Epithelial cell of esophagus (primary cell): Measurements from ENCODE around the gene SPPL3.
"Not testable (repeated sequence)": the region's sequence is repeated elsewhere in the genome, so short reads cannot be mapped to it uniquely, and the experiment has no call there.

Experiments
- DNase-seq: peaks from one replicate; pipeline ENCODE4 v3.0.0; 2010; ENCODE audit warnings: low read depth
- H3K4me3 ChIP-seq: 2 replicates; pipeline ENCODE4 v1.5.1; 2011; ENCODE audit warnings: mild to moderate bottlenecking, low read length, control low read depth
- TF ChIP-seq, protein P1 (sequence below): IDR thresholded peaks from 2 replicates; pipeline ENCODE4 v1.5.1; 2011; ENCODE audit warnings: low read depth, mild to moderate bottlenecking, low read length, control low read depth, inconsistent platforms; ENCODE audit not compliant: insufficient read depth; ENCODE audit errors: missing control alignments

SPPL3 gene

DNA sequence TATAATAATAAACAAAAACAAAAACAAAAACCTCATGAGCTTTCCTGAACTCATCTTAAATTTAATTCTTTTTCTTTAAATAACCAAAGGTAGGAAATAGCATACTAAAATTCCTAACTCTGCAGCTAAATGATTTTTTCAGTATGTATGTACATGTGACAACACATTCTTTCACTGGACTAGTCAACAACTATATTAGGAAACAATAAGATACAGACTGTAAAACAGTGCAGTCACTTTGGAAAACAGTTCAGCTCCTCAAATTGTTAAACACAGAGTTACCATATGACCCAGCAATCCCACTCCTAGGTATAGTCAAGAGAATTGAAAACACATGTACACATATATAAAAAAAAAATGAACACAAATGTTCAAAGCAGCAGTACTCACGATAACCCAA is 64.7 kb downstream of the SPPL3 start:
- no peak for DNase-seq
- TF ChIP-seq, protein P1, sequence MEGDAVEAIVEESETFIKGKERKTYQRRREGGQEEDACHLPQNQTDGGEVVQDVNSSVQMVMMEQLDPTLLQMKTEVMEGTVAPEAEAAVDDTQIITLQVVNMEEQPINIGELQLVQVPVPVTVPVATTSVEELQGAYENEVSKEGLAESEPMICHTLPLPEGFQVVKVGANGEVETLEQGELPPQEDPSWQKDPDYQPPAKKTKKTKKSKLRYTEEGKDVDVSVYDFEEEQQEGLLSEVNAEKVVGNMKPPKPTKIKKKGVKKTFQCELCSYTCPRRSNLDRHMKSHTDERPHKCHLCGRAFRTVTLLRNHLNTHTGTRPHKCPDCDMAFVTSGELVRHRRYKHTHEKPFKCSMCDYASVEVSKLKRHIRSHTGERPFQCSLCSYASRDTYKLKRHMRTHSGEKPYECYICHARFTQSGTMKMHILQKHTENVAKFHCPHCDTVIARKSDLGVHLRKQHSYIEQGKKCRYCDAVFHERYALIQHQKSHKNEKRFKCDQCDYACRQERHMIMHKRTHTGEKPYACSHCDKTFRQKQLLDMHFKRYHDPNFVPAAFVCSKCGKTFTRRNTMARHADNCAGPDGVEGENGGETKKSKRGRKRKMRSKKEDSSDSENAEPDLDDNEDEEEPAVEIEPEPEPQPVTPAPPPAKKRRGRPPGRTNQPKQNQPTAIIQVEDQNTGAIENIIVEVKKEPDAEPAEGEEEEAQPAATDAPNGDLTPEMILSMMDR, result no peak

DNA sequence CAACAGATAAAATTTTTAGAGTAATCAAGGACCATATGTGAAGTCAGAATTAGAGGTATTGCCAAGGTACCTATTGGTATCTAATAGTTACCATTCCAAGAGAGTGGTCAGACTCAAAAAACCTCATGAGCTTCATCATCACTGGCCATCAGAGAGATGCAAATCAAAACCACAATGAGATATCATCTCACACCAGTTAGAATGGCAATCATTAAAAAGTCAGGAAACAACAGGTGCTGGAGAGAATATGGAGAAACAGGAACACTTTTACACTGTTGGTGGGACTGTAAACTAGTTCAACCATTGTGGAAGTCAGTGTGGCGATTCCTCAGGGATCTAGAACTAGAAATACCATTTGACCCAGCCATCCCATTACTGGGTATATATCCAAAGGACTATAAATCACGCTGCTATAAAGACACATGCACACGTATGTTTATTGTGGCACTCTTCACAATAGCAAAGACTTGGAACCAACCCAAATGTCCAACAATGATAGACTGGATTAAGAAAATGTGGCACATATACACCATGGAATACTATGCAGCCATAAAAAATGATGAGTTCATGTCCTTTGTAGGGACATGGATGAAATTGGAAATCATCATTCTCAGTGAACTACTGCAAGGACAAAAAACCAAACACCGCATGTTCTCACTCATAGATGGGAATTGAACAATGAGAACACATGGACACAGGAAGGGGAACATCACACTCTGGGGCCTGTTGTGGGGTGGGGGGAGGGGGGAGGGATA is 65.4 kb downstream of the SPPL3 start:
- not testable (repeated sequence) for H3K4me3 ChIP-seq, DNase-seq

More for the DNA sequence above, 64.7 kb downstream of the SPPL3 start:
- H3K4me3 ChIP-seq, result no peak overlapping the region

DNA sequence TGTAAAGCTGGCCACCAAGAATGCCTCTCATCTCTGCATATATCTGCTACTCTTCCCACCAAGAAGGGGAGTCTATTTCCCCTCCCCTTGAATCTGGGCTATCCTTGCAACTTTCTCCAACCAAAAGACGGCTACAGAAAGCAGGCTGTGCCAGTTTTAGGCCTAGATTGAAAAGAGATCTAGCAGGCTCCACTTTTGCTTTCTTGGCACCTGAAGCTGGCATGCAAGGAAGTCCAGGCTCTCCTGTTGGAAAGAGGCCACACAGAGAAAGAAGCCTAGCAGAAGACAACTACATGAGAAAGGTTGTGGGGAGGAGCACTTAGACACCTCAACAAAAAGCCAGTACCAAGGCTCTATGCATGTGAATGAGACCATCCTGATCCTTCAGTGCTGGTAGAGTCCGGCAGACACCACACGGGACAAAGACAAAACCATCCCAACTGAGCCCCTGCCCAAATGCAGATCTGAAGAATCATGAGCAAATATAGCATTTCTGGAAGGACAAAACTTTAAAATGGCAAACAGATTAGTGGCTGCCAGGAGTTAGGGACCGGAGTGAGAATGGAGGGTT is 68.0 kb downstream of the SPPL3 start:
- H3K4me3 ChIP-seq, result no peak overlapping the region
- no peak for DNase-seq
- TF ChIP-seq, protein P1, result no peak

DNA sequence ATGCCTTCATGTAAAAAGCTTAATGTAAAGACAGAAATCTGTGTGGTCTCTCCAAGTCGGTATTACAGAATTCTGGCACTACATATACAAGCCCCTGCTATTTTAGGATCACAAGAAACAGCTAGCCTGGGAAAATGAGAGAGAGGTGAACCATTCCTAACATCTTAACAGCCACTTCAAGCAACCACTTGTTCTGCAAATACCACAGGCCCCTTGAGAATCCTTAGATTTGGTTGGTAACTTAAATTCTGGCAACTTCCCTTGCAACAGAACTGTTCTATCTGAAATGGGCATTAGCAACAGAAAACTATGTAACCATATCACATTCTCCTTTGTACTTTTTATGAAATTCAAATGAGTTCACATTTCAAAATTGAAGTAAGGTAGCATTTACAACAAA is 68.5 kb downstream of the SPPL3 start:
- H3K4me3 ChIP-seq, result no peak overlapping the region
- TF ChIP-seq, protein P1, result no peak
- DNase-seq, result peak; percentile 16

DNA sequence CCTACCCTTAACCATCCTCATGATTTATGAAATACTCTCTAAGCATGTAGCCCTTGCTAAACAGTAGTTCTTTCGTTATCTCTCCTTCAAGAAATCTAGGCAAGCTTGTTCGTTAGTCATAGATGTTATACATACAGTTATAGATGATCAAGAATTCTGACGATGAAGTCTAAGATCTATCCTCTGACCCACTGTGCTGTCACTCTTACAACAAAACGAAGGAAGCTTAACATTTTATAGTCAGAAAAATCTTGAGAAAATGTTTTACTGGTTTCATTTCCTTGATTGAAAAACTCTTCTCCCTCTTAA is 68.9 kb downstream of the SPPL3 start:
- DNase-seq, result peak; percentile 66
- H3K4me3 ChIP-seq, result no peak overlapping the region
- TF ChIP-seq, protein P1, result no peak

DNA sequence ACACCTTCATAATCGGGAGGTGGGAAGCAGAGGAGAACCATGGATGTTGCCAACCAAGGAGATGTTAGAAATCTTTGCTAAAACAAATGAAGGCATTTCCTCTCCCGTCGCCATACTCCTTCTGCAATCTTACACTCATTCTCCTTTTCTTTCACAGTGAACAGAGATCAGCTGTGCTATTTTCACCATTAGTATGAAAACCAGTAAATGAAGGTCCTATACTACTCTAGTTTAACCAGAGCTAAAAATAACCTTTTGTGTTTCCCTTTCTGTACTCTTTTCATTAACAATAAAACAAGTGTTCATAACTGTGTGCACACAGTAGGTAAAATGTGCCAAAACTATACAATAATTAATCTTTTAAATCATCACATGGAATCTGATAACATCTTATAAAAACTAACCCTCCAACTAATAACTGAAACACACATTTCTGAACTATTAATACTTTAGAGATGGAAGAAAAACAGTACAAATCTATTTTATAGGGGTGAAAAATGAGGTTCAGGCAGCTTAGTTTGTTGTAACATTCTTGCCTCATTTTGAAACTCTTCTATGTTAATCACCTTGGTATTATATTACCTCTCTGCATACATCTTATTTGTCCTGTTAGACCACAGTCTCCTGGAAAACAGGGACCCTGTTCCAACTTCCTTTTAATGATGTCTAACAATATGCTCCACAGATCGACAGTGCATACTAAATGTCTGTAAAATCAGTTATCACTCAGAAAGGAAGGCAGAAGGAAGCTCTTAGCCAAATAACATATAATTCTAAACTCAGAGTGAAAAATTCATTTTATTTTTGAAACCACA is 69.5 kb downstream of the SPPL3 start:
- TF ChIP-seq, protein P1, result no peak
- no peak for DNase-seq

DNA sequence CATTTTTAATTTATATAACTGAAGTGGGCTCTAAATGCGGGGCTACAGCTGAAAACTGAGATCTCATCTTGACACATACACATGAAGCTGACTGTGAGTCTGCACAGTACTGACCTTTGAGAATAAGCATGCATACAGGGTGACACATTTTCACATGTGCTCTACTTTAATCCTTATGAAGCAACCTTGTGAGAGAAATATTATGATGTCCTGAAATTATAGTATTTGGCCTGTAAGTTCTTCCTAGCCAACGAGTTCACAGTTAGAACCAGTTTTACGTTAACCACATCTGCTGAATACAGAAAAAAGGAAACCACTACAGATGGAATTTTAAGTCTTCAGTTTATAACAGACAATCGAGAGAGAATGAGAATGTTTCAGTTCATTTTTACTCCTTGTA is 70.3 kb downstream of the SPPL3 start:
- TF ChIP-seq, protein P1, result no peak
- peak; percentile 51 for DNase-seq
- H3K4me3 ChIP-seq, result no peak overlapping the region

More for the DNA sequence above, 69.5 kb downstream of the SPPL3 start:
- H3K4me3 ChIP-seq, result no peak overlapping the region
